Mesendoderm (in vitro differentiated cells): ENCODE data around the gene JAZF1.
A peak's percentile ranks its signal among the peaks of the same experiment; 100 is the strongest.

Experiments
- DNase-seq: peaks from one replicate; pipeline ENCODE4 v3.0.0; 2013
- H2AK5ac ChIP-seq: 2 replicates; pipeline ENCODE4 v1.6.1; 2013; ENCODE audit warnings: low read length, inconsistent platforms
- H2BK120ac ChIP-seq: 2 replicates; pipeline ENCODE4 v1.6.1; 2013; ENCODE audit warnings: low read depth, mild to moderate bottlenecking, low read length, moderate library complexity, mixed read lengths
- H2BK15ac ChIP-seq: replicated peaks from 2 replicates; pipeline ENCODE4 v1.6.1; 2013; ENCODE audit warnings: low read depth, mild to moderate bottlenecking, moderate library complexity
- H2BK5ac ChIP-seq: 2 replicates; pipeline ENCODE4 v1.6.1; 2013; ENCODE audit warnings: low read length, inconsistent platforms
- H3K18ac ChIP-seq: 2 replicates; pipeline ENCODE4 v1.6.1; 2013; ENCODE audit warnings: mild to moderate bottlenecking, low read length, mixed read lengths
- H3K23ac ChIP-seq: one replicate; pipeline ENCODE4 v1.6.1; 2013; ENCODE audit warnings: low read length
- H3K27ac ChIP-seq: 2 replicates; pipeline ENCODE4 v1.5.1; 2013; ENCODE audit warnings: low read depth, mild to moderate bottlenecking, inconsistent platforms, low read length, moderate library complexity
- H3K27me3 ChIP-seq: 2 replicates; pipeline ENCODE4 v1.6.1; 2013; ENCODE audit warnings: low read length, control low read depth, mild to moderate bottlenecking, inconsistent platforms; ENCODE audit not compliant: insufficient read depth, poor library complexity
- H3K36me3 ChIP-seq: 2 replicates; pipeline ENCODE4 v1.6.1; 2013; ENCODE audit warnings: low read length, inconsistent platforms; ENCODE audit not compliant: control insufficient read depth, insufficient read depth
- H3K4ac ChIP-seq: one replicate; pipeline ENCODE4 v1.6.1; 2013; ENCODE audit warnings: low read depth, mild to moderate bottlenecking, low read length, moderate library complexity
- H3K4me1 ChIP-seq: 2 replicates; pipeline ENCODE4 v1.6.1; 2013; ENCODE audit warnings: low read depth, low read length, inconsistent platforms; ENCODE audit not compliant: control insufficient read depth
- H3K4me2 ChIP-seq: 2 replicates; pipeline ENCODE4 v1.6.1; 2013; ENCODE audit warnings: low read length
- H3K4me3 ChIP-seq: 2 replicates; pipeline ENCODE4 v1.5.1; 2013; ENCODE audit warnings: mild to moderate bottlenecking, low read length
- H3K56ac ChIP-seq: one replicate; pipeline ENCODE4 v1.6.1; 2013; ENCODE audit warnings: low read length
- H3K79me1 ChIP-seq: 2 replicates; pipeline ENCODE4 v1.6.1; 2013; ENCODE audit warnings: low read length, inconsistent platforms
- H3K79me2 ChIP-seq: 2 replicates; pipeline ENCODE4 v1.6.1; 2013; ENCODE audit warnings: mild to moderate bottlenecking, low read length; ENCODE audit not compliant: control insufficient read depth, insufficient read depth
- H3K9ac ChIP-seq: 2 replicates; pipeline ENCODE4 v1.6.1; 2013; ENCODE audit warnings: low read length, inconsistent platforms
- H4K5ac ChIP-seq: one replicate; pipeline ENCODE4 v1.6.1; 2013; ENCODE audit warnings: low read length
- H4K8ac ChIP-seq: one replicate; pipeline ENCODE4 v1.6.1; 2013; ENCODE audit warnings: low read depth, mild to moderate bottlenecking, control low read depth, low read length, moderate library complexity
- WGBS: extraction: QIAGEN DNeasy Blood & Tissue Kit; methylation state at CpG from one replicate; pipeline ENCODE4 v1.1.7; 2013; ENCODE audit warnings: low lambda C conversion rate, missing lambda C conversion rate; ENCODE audit not compliant: insufficient coverage; ENCODE audit errors: extremely low coverage; 5-methylcytosine and 5-hydroxymethylcytosine counted together

Gene JAZF1

GRCh38 chr7:28137463-28137862 lies 43.1 kb downstream of the JAZF1 start:
- H3K56ac ChIP-seq = no peak overlapping the region
- no peak overlapping the region for H3K9ac ChIP-seq
- no peak overlapping the region for H2BK120ac ChIP-seq
- no peak for DNase-seq
- H2BK5ac ChIP-seq = no peak overlapping the region
- H3K4me1 ChIP-seq = peaks cover 6% of the 10 kb centered on the region
- no peak overlapping the region for H3K18ac ChIP-seq
- no peak overlapping the region for H3K4me3 ChIP-seq
- no peaks in the 10 kb centered on the region for H3K36me3 ChIP-seq
- H2BK15ac ChIP-seq = no peak overlapping the region
- no CpG with 5 or more reads among the region's 7 CpGs for WGBS
- H2AK5ac ChIP-seq = no peak overlapping the region
- no peaks in the 10 kb centered on the region for H3K79me2 ChIP-seq
- H3K27ac ChIP-seq = no peak overlapping the region
- no peak overlapping the region for H3K23ac ChIP-seq
- H3K79me1 ChIP-seq = peaks cover 2% of the 10 kb centered on the region
- no peak overlapping the region for H3K4me2 ChIP-seq
- no peak overlapping the region for H4K8ac ChIP-seq
- H4K5ac ChIP-seq = no peak overlapping the region
- H3K27me3 ChIP-seq = no peaks in the 10 kb centered on the region
- no peak overlapping the region for H3K4ac ChIP-seq

GRCh38 chr7:28136885-28137284 lies 43.7 kb downstream of the JAZF1 start:
- no peak overlapping the region for H3K4me3 ChIP-seq
- whole genome bisulfite sequencing = no CpG with 5 or more reads among the region's 8 CpGs
- no peak overlapping the region for H3K4me2 ChIP-seq
- no peaks in the 10 kb centered on the region for H3K27me3 ChIP-seq
- no peak overlapping the region for H4K5ac ChIP-seq
- no peak overlapping the region for H2AK5ac ChIP-seq
- no peak overlapping the region for H3K56ac ChIP-seq
- H4K8ac ChIP-seq = no peak overlapping the region
- no peak overlapping the region for H2BK120ac ChIP-seq
- H3K23ac ChIP-seq = no peak overlapping the region
- peaks cover 6% of the 10 kb centered on the region for H3K4me1 ChIP-seq
- no peak overlapping the region for H2BK5ac ChIP-seq
- no peak overlapping the region for H3K27ac ChIP-seq
- H3K79me1 ChIP-seq = no peaks in the 10 kb centered on the region
- H3K4ac ChIP-seq = no peak overlapping the region
- no peaks in the 10 kb centered on the region for H3K36me3 ChIP-seq
- no peak overlapping the region for H3K18ac ChIP-seq
- H3K79me2 ChIP-seq = no peaks in the 10 kb centered on the region
- H3K9ac ChIP-seq = no peak overlapping the region
- DNase-seq = no peak
- H2BK15ac ChIP-seq = no peak overlapping the region

GRCh38 chr7:28136420-28136819 lies 44.2 kb downstream of the JAZF1 start:
- WGBS = no CpG with 5 or more reads among the region's 3 CpGs
- Histone ChIP-seq H3K4ac (no peak overlapping the region), H3K4me3 (no peak overlapping the region), H3K18ac (no peak overlapping the region), H3K79me2 (no peaks in the 10 kb centered on the region), H2AK5ac (no peak overlapping the region), H3K4me1 (peaks cover 6% of the 10 kb centered on the region), H3K27me3 (no peaks in the 10 kb centered on the region), H2BK120ac (no peak overlapping the region), H4K8ac (no peak overlapping the region), H2BK15ac (no peak overlapping the region), H3K9ac (no peak overlapping the region), H2BK5ac (no peak overlapping the region), H3K27ac (no peak overlapping the region), H3K23ac (no peak overlapping the region), H3K4me2 (no peak overlapping the region), H3K56ac (no peak overlapping the region), H4K5ac (no peak overlapping the region), H3K36me3 (no peaks in the 10 kb centered on the region), H3K79me1 (no peaks in the 10 kb centered on the region)
- DNase-seq = no peak

GRCh38 chr7:28135760-28136159 lies 44.8 kb downstream of the JAZF1 start:
- Histone ChIP-seq H3K18ac (no peak overlapping the region), H3K79me1 (no peaks in the 10 kb centered on the region), H3K36me3 (no peaks in the 10 kb centered on the region), H3K56ac (no peak overlapping the region), H4K8ac (no peak overlapping the region), H3K27ac (no peak overlapping the region), H2BK15ac (no peak overlapping the region), H2BK120ac (no peak overlapping the region), H3K4me1 (peaks cover 6% of the 10 kb centered on the region), H3K4me2 (no peak overlapping the region), H2AK5ac (no peak overlapping the region), H3K23ac (no peak overlapping the region), H3K27me3 (no peaks in the 10 kb centered on the region), H3K79me2 (no peaks in the 10 kb centered on the region), H3K4me3 (no peak overlapping the region), H3K4ac (no peak overlapping the region), H2BK5ac (no peak overlapping the region), H3K9ac (no peak overlapping the region), H4K5ac (no peak overlapping the region)
- no CpG with 5 or more reads among the region's 3 CpGs for WGBS
- DNase-seq = peak; percentile 33

- Histone ChIP-seq H3K56ac (no peak overlapping the region), H4K5ac (no peak overlapping the region), H3K4me1 (peaks cover 6% of the 10 kb centered on the region), H3K36me3 (no peaks in the 10 kb centered on the region), H2BK120ac (no peak overlapping the region), H3K23ac (no peak overlapping the region), H3K18ac (no peak overlapping the region), H3K79me2 (no peaks in the 10 kb centered on the region), H2AK5ac (no peak overlapping the region), H3K4me3 (no peak overlapping the region), H2BK5ac (no peak overlapping the region), H3K4me2 (no peak overlapping the region), H2BK15ac (no peak overlapping the region), H3K9ac (no peak overlapping the region), H3K4ac (no peak overlapping the region), H3K27me3 (no peaks in the 10 kb centered on the region), H3K79me1 (no peaks in the 10 kb centered on the region), H4K8ac (no peak overlapping the region), H3K27ac (no peak overlapping the region)
- no peak for DNase-seq
- no CpG with 5 or more reads among the region's 4 CpGs for WGBS
These were observed 45.3 kb downstream of the JAZF1 start for GRCh38 chr7:28135315-28135714.

- H3K4me2 ChIP-seq = no peak overlapping the region
- DNase-seq = no peak
- WGBS = no CpG with 5 or more reads among the region's 1 CpG
- H3K27me3 ChIP-seq = no peaks in the 10 kb centered on the region
- H3K36me3 ChIP-seq = no peaks in the 10 kb centered on the region
- no peak overlapping the region for H3K9ac ChIP-seq
- no peaks in the 10 kb centered on the region for H3K79me1 ChIP-seq
- H2BK5ac ChIP-seq = no peak overlapping the region
- H3K4me3 ChIP-seq = no peak overlapping the region
- peaks cover 6% of the 10 kb centered on the region for H3K4me1 ChIP-seq
- H2BK15ac ChIP-seq = no peak overlapping the region
- no peak overlapping the region for H3K56ac ChIP-seq
- H2AK5ac ChIP-seq = no peak overlapping the region
- no peak overlapping the region for H3K27ac ChIP-seq
- no peak overlapping the region for H3K23ac ChIP-seq
- H3K79me2 ChIP-seq = no peaks in the 10 kb centered on the region
- no peak overlapping the region for H3K4ac ChIP-seq
- no peak overlapping the region for H2BK120ac ChIP-seq
- no peak overlapping the region for H3K18ac ChIP-seq
- H4K8ac ChIP-seq = no peak overlapping the region
- H4K5ac ChIP-seq = no peak overlapping the region
These were observed 46.7 kb downstream of the JAZF1 start for GRCh38 chr7:28133872-28134271.
